ENCODE results near the gene FUT2.
"Not testable (repeated sequence)": the region's sequence is repeated elsewhere in the genome, so short reads cannot be mapped to it uniquely, and the experiment has no call there.

Gene FUT2

DNA sequence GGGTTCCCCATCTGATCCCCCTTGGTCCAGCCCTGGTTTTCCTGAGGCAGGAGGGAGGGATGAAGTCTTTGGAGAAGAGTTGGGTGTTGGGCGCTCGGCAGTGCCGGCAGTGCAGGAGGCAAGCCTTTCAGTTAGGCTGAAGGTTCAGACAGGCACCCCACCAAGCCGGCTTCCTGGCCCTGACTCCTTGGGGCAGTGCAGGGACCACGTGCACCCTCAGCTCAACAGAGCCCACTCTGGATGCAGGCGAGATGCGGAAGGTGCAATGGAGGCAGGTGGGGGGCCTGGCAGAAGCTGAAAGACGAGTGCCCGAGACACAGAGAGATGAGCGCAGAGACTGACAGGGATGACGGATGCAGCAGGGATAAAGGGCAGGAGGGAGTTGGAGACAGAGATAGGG, 12.7 kb downstream of the FUT2 start:
- no peak for DNase-seq

DNA sequence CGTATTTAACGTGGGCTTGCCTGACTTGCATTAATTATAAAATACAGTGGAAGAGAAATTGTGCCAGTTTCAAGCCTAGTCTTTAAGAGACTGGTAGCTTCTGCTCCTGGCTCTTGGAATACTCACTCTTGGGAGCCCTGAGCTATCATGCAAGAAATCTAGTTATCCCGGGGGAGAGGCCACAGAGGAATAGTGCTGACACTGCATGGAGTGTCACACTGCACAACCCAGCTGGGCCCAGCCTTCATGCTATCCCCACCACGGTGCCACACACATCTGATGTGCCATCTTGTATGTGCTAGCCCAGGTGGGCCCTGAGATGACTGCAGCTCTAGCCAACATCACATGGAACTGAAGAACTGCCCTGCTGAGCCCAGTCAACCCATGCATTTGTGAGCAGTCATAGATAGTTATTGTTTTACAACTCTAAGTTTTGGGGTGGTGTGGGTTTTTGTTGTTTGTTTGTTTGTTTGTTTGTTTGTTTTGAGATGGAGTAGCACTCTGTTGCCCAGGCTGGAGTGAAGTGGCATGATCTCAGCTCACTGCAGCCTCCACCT, 15.4 kb downstream of the FUT2 start:
- DNase-seq = no peak

DNA sequence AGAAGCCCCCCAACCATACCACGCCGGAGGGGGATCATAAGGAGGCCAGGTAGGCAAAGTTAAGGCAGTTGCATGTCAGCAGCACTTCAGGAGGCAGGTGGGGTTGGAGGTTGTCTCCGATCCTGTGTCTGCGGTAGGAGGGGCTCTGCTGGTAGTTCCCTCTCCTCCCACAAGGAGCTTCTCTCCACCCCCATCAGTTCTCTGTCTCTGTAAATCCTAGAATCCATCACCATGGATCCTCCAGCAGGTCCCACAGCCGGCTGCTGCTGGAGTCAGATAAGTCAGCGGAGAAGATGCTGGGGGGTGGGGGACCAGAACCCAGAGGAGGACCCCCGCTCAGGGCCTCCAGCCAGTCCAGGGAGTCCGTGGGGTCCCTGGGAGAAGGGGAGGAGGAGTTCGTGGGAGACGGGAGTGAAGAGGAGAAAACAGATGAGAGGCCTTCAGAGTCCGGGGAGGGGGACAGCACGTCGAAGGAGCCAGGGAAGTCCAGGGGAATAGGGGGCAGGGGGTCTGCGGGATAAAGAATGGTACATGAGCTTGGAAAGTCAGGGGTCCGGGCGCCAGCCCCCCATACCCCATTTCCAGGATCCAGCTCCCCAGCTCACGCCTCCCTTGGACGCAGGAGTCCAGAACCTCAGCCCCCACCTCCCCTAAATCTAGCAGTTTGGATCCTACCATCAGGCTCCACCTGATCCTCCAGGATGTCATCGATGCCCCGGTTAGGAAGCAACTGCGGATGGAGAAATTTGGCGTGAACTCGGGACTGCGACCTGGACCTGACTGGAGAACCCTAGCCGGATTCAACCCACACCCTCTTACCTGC, 17.5 kb downstream of the FUT2 start:
- no peak for DNase-seq

DNA sequence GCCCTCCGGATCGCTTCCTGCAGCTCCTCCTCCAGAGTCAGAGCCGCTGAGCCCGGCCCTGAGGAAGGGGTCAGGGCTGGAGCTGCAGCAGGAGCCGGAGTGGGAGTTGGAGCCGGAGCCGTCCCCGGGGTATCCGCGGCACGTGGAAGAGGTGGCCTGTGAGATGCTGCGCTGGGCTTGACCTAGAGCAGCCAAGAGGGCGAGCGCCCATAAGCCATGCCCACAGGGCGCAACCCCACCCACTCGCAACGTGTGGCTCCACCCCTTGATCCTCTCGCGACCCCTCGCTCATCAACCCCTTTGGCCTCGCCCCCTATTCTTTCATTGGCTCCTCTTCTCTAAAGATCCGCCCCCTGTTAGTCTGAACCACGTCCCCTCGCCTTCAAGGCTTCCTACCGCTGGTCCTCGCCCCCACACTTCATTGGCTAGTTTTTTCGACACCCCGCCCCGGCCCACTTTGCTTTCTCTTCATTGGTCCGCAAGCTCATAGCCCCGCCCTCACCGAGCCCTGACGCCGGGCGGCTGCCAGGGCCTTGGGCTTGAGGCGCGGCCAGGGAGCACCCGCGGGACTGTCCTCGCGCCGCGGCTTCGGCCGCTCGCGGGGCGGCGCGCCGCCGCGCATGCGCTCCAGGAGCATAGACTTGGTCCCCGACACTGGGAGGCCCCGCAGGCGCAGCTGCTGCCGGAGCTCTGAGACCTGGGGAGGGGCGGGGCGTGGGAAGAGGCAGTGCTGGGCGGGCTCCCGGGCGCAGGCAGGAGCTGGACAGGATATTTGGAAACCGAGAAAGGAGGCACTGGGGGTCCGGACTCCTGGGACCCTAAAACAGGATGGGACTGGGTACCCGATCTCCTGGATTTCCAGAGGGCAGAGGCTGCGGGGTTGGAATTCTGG, 18.3 kb downstream of the FUT2 start:
- peak; percentile 98 for DNase-seq

DNA sequence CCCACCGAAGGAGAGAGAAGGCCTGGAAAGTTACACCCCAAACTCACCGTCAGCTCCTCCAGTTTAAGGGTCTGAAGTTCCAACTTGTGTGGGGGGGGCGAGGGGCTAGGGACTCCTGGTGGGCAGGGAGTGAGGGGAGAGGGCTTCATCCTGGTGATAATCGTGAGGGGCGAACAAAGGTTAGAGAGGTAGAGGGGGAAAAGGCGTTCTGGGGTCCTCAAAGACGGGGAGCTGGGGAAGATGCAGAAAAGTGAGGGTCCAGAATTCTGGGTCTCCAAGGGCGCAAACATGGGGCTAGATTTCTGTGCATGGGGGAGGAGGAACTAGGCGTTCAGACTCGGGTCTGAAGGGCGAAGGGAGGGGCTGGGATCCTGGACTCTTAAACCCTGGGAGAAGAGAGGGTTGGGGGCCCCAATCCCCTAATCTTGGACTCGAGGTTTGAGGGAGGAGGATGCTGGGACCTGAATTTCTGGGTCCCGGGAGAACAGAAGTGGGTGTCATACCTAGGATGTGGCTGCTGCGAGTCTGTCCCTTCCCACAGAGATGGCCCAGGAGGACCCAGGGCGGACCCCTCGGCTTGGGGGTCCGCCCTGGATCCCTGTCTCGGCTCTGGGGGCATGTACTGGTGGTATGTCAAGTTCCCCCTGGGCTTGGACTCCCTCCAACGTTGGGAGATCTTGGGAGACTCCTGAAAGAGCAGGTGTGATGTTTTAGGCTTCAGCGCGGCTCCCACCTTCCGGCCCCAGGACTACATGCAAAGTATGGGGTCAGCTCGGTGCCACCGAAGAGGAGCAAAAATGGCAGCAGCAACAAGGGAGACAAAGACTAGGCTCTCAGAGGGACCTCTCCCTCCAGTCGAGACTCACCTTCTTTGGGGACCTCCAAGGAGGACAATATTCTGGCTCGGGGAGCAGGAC, 19.2 kb downstream of the FUT2 start:
- DNase-seq = no peak

DNA sequence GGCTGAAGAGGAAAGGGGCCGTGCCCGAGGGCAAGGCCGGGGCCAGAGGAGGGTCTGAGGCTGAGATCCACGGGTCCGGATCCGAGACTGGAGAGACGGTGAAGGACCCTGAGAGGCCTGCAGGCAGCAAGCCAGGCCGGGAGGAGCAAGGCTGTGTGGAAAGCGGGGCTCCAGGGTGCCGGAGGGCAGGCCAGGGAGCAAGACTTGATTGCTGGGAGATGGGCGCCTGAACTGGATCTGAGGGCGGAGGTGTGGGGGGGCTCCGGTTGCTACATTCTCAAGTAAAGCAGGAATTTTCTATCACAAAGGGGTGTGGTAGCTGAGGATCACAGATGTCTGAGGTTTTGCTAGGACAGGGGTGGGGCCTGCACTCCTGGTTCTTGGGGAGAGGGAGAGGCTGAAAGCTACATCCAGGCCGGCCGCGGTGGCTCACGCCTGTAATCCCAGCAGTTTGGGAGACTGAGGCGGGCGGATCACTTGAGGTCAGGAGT, 20.0 kb downstream of the FUT2 start:
- DNase-seq = no peak

DNA sequence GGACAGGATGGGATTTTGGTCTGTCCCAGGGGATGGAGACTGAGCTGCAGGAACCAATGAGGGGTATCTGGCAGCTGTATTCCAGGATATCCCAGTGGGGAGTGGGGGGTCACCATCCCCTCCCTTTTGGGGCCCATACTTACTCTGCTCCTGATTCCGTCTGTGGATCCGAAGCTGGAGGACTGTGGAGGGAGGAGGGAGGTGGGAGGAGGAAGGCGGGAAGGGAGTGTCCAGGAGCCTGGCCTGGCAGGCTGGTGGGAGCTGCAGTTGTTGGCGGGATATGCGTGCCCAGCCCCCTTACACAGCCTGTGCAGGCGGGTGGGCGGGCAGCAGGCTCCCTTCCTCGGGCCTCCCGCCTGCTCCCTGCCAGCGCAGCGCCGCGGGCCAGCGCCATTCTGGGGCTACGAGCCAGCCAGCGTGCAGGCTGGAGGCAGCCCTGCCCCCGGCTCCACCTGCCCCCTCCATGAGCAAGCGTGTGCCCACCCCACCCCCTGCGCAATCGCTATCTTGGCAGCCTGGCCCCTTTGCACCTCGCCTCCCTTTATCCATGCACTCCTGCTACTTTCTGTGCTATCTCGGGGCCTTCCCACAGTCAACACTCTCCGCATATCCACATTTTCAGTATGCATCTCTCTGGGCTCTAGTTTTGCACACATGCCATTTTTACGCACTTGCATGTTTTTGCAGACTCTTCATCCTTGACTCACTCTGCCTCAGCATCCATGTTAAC, 21.0 kb downstream of the FUT2 start:
- DNase-seq = no peak

DNA sequence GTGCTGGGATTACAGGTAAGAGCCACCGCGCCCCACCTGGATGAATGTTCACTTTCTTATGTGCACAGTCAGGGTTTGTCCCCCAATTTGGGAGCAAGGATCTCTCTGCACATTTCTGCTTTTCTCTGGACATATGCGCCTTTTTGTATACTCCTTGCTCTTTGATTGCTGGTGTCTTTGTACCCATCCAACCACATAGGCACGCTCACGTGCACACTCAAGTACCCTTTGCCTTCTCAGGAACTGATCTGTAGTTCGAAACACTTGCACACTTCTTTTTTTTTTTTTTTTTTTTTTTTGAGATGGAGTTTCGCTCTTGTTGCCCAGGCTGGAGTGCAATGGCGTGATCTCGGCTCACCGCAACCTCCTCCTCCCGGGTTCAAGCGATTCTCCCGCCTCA, 22.3 kb downstream of the FUT2 start:
- DNase-seq = not testable (repeated sequence)

DNA sequence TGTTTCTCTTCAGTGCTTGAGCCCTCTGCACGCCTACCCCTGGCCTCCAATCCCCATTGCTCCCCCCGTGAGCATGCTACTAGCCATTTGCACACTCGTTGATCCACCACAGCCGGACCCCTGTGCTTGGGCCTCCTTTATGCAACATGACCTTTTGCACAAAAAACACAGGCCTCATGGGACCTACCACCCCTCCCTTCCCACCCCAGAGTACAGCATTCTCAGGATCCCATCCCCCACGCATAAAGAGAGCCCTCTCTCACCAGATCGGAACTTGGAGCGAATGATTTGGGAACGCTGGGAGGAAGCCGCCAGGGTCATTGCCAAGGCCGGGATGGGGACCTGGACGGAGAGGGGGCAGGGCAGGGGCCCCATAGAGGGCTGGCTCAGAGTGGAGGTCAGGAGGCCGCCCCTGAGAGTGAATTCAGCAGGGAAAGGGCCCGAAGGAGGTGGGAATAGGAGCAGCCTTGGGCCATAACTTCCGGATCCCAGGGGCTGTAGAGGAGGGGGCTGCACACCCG, 23.0 kb downstream of the FUT2 start:
- DNase-seq = no peak

DNA sequence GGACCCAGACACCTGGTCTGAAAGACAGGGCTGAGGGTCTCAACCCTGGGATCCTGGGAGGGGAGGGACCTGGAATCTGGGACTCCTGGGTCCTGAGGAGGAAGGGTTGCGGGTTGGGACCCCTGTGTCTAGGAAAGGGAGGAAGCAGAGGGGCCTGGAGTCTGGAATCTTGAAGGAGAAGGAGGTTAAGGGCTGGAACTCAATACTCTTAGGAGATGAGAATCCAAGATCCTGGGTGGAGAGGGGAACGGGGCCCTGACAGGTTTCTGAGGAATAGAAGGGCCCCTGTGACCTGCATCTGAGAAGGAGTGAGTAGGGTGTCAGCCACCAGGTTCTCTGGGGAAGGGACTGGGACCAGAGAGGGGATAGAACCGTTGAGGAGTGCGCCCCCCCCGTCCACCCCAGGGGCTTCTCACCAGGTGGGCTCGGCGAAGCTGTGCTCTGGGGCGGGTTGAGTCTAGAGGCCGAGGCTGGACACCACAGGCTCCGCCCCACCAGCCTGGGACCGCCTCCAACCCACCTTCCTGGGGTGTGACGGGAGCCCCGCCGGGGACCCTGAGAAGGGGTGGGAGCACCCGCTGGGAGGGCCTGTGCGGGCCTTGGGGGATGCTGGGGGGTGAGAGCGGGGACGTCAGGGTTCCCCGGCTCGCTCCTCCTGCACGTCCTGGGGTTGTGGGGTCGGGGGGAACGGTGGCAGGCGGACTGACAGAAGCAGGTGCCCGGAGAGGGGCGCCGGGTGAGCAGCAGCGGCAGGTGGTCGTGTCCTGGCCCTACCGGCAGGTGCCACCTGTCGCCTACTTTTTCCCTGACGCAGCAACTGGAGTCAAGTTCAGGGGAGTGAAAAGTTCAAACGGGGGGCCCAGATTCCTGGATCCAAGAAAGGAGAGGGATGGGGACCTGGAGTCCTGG, 23.7 kb downstream of the FUT2 start, which contains the start of gene MAMSTR:
TSS of gene MAMSTR (minus strand) at position 463 of the 909 bp plus-strand sequence. CDS start 694 bp downstream, outside the sequence.
- DNase-seq = no peak

DNA sequence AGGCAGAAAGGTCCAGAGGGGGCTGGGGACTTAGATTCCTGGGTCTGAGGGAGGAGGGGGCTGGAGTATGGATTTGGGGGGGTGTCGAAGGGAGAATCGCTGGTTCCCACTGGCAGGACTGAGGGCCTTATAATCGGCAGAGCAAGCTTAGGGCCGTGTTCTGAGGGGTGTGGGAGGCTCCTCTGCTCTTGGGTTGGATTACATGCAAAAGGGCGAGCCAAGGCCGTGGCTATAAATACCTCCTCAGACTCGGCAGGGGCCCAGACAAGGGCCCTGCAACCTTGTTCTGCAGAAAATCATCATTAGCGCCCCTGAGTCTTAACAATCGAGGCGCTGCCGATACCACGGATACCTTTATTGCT, 24.5 kb downstream of the FUT2 start:
- no peak for DNase-seq

DNA sequence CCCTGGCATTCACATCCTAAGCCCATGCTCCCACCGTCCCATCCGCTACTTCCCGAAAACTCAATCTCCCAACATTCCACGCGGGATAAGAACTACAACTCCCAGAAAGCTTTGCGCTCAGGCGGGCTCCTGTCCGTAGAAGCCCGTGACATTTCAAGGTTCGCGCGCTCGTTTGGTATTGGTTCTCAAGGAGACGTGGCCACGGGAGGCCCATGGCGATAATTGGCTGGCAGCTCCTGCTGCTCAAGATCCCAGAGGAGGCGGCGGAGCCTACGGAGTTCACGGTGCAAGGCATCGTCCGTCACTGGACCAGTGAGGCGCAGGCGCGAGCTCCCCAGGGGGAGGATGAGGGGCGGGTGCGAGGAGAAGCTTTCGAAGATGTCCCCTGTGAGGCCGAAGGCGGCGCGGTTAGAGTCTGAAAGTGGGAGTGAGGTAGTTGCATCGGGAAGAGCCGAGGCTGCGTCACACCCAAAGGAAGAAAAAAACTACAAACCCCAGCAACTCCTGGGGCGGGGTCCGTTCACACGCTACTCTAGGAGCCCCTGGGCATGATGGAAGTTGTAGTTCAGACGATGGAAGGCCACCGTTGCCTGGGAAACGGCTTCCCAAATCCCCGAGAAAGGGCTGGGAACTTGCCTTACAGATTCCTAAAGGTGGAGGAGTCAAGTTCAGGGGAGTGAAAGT, 25.0 kb downstream of the FUT2 start:
- DNase-seq = peak; percentile 97

DNA sequence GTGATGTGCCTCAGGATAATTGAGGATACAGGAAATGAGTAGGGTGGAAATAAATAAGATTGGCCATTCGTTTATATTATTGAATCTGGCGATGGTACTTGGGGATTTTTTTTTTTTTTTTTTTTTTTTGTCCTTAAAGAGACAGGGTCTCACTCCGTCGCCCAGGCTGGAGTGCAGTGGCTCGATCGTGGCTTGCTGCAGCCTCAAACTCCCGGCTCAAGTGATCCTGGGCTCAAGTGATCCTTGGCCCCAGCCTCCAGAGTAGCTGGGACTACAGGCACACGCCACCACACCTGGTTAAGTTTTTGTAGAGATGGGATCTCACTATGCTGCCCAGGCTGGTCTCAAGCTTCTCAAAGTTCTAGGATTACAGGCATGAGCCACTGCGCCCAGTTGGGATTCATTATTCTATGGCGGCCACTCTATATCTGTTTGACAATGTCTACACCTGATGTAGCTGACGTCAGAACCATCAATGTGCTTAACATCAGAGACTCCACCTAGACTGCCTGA, 26.5 kb downstream of the FUT2 start:
- DNase-seq = no peak

DNA sequence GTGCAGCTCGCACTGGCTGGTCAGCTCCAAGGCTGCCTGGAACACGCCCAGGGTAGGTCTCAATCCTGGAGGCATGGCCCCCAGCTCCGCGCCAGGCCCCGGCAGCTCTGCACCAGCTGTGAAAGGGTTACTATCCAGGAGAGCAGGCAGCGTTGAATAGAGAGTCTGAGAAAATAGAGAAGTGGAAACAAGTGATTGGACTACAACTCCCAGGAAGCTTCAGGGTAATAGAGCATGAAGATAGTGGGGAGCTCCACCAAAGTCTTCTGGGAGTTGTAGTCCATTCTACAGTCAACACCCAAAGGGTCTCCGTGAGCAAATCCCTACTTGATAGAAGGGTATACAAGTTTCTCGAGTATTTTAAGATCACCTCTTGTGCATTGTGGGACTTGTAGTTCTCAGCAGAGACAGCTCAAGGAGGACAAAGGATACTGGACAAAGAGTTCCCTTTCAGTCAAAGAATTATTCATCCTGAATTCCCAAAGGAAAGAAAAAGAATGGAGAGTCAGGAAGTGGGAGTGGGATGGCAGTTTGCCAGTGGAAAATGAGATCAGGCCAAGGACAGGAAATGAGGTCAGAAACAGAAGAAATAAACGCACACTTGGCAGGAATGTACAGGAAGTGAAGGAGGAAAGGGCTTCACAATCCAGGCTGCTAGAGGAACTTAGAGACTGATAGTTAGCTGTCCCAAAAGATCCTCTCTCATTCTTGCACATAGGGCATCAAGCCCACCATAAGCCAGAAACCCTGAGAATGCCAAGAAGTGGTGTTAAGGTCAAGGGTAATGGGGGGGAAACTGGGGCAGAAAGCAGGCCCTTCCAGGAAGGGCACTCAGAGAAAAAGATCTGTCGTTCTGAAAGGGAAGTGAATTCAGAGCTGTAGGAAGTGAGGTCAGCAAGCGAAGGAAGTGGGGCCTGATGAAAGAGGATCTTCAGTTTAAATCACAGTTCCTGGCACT, 29.3 kb downstream of the FUT2 start:
- DNase-seq = peak; percentile 66

DNA sequence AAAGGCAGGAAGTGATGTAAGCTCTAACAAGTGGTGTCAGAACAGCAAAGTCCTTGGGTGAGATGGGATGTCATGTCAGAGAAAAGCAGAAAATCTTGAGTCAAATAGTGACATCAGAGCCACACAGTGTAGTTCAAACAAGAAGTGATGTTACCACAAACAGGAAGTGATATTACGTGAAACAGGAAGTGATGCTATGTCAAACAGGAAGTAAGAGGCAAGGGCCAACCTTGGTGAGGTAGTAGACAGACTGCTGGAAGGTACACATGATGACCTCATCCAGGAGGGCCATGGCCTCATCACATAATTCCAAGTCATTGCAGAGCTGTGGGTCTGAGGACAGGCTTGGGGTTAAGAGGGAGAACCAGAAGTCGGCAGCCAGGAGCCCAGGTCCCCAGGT, 30.8 kb downstream of the FUT2 start:
- DNase-seq = peak; percentile 69

DNA sequence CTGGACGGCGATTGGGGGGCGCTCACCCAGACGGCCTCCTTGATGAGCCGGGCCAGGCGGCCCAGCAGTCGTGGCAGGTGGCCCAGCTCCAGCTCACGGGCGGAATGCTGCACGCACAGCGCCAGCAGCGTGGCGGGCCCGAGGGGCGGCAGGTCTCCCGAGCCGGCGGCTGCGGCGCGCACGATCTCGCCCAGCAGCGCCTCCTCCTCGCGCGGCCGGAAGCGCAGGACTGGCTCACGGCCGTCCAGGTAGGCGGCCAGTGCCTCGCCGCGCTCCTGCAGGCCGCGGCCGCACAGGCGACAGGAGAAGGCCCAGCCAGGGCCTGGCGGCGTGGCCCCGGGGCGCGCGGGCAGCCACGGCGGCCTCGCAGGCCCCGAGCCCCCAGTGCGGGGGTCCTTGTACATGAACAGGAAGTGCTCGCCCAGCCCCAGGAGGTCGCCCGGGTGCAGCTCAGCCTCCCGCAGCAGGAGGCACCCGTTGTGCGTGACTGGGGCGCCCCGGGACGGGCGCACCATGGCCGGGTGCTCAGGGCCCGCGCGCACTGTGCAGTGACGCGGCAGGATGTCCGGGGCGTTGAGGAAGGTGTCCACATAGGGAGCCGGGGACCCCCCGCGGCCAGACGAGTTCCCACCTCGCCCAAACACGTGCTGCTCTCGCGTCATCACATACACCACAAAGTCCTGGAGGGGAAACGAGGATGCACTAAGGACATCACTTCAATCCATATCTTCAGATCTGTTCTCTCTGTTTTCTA, 33.3 kb downstream of the FUT2 start:
- DNase-seq = no peak

DNA sequence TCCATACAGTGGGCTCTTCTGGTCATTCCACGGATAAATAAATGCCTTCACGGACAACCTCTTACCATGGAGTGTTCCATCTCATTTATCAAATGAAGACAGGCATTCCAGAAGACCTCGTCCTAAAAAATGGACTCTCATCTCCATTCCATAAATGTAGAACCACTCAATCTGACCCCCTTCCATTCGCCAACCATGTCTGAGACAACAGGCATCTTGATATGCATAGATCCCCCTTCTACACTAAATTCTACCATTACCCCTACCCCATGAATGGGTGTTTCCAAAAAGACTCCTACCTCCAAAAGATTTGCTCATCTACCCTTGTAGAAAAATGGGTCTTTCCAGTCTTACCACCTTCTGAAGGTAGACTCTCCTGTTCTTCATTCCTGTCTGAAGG, 35.7 kb downstream of the FUT2 start:
- DNase-seq = no peak
